Stimulated activated CD4-positive, alpha-beta T cell treated with anti-CD3 and anti-CD28 coated beads, Interleukin-2, amount 100 ng/mL, for 4 hours (primary cell): ENCODE results near the gene BCAT1.
A peak's percentile ranks its signal among the peaks of the same experiment; 100 is the strongest.
"Not testable (repeated sequence)": the region's sequence is repeated elsewhere in the genome, so short reads cannot be mapped to it uniquely, and the experiment has no call there.

ENCODE experiments used
- DNase-seq: peaks from one replicate; pipeline ENCODE4 v3.0.0-alpha.2; 2020; ENCODE audit warnings: low read depth

The BCAT1 gene

GRCh38 chr12:24928131-24928530 is 20.8 kb downstream of the BCAT1 start:
- no peak for DNase-seq

GRCh38 chr12:24926080-24926479 is 22.8 kb downstream of the BCAT1 start:
- not testable (repeated sequence) for DNase-seq

- no peak for DNase-seq
These were observed 26.8 kb downstream of the BCAT1 start for GRCh38 chr12:24922090-24922489.

- DNase-seq = no peak
These were observed 27.5 kb downstream of the BCAT1 start for GRCh38 chr12:24921251-24922038.

GRCh38 chr12:24920141-24920540 is 28.8 kb downstream of the BCAT1 start:
- no peak for DNase-seq

- DNase-seq = peak; percentile 22
These were observed 29.4 kb downstream of the BCAT1 start for GRCh38 chr12:24919346-24920001.

- no peak for DNase-seq
These were observed 30.3 kb downstream of the BCAT1 start for GRCh38 chr12:24918596-24918995.

GRCh38 chr12:24915501-24915900 is 33.4 kb downstream of the BCAT1 start:
- DNase-seq = no peak

- DNase-seq = no peak
These were observed 34.9 kb downstream of the BCAT1 start for GRCh38 chr12:24913953-24914352.

GRCh38 chr12:24913130-24913529 is 35.8 kb downstream of the BCAT1 start:
- no peak for DNase-seq

- DNase-seq = no peak
These were observed 37.6 kb downstream of the BCAT1 start for GRCh38 chr12:24911271-24911791.

GRCh38 chr12:24910192-24910591 is 38.7 kb downstream of the BCAT1 start:
- DNase-seq = not testable (repeated sequence)

GRCh38 chr12:24909667-24910066 is 39.2 kb downstream of the BCAT1 start:
- DNase-seq = no peak

- no peak for DNase-seq
These were observed 41.4 kb downstream of the BCAT1 start for GRCh38 chr12:24907464-24907863.

- no peak for DNase-seq
These were observed 42.8 kb downstream of the BCAT1 start for GRCh38 chr12:24906141-24906540.

- no peak for DNase-seq
These were observed 43.5 kb downstream of the BCAT1 start for GRCh38 chr12:24905431-24905830.

GRCh38 chr12:24904871-24905270 is 44.0 kb downstream of the BCAT1 start:
- DNase-seq = no peak

- no peak for DNase-seq
These were observed 45.4 kb downstream of the BCAT1 start for GRCh38 chr12:24903329-24904088.

GRCh38 chr12:24902511-24903328 is 46.2 kb downstream of the BCAT1 start:
- no peak for DNase-seq

- DNase-seq = no peak
These were observed 47.1 kb downstream of the BCAT1 start for GRCh38 chr12:24901576-24902461.

- DNase-seq = no peak
These were observed 48.7 kb downstream of the BCAT1 start for GRCh38 chr12:24900196-24900595.
